OCI-LY7 (cell line): ENCODE measurements around the gene IL17REL. TPM values are rescaled to one million over a fixed set of nuclear protein-coding genes. Genes with fewer than 3 reads are reported as not detected.

ENCODE experiments used
- BruUV-seq: library from RNA; stranded (reverse); fragments of 400-500 nt; replicated peaks from 2 replicates; lab custom pipeline; 2021; lab: Mats Ljungman, UMichigan
- CTCF ChIA-PET: fragments of 300-600 bp; sonication (Branson Sonifier 250); formaldehyde crosslinking; loops from one replicate; lab custom pipeline; 2022; ENCODE audit warnings: antibody characterized with exemption; ENCODE audit not compliant: unreplicated experiment; lab: Charles Lee
- POLR2A ChIA-PET: fragments of 300-600 bp; sonication (Branson Sonifier 250); formaldehyde crosslinking; loops from one replicate; lab custom pipeline; 2022; ENCODE audit warnings: antibody characterized with exemption; lab: Charles Lee
- DNase-seq: peaks from one replicate; pipeline ENCODE4 v3.0.0-alpha.2; 2015; ENCODE audit warnings: low spot score
- H2AFZ ChIP-seq: fragments of 200-600 bp; sonication (generic), shearing (Covaris generic); 2 replicates; pipeline ENCODE4 v1.6.1; 2014; ENCODE audit warnings: mild to moderate bottlenecking, antibody characterized with exemption, low read length, moderate library complexity
- H3K27ac ChIP-seq: fragments of 200-600 bp; sonication (generic); 2 replicates; pipeline ENCODE4 v1.5.1; 2014; ENCODE audit warnings: mixed run types, low read depth, mild to moderate bottlenecking, moderate library complexity, low read length, inconsistent platforms; ENCODE audit not compliant: poor library complexity, severe bottlenecking
- H3K36me3 ChIP-seq: fragments of 200-600 bp; sonication (generic); 2 replicates; pipeline ENCODE4 v1.6.1; 2014; ENCODE audit warnings: mild to moderate bottlenecking, antibody characterized with exemption, low read length, moderate library complexity, mixed read lengths; ENCODE audit not compliant: insufficient read depth
- H3K4me1 ChIP-seq: fragments of 200-600 bp; sonication (generic); 2 replicates; pipeline ENCODE4 v1.5.1; 2014; ENCODE audit warnings: mild to moderate bottlenecking, low read length; ENCODE audit not compliant: insufficient read depth, poor library complexity, severe bottlenecking
- H3K4me2 ChIP-seq: fragments of 200-600 bp; sonication (generic); 2 replicates; pipeline ENCODE4 v1.6.1; 2014; ENCODE audit warnings: mild to moderate bottlenecking, low read length
- H3K4me3 ChIP-seq: fragments of 200-600 bp; sonication (generic); 2 replicates; pipeline ENCODE4 v1.5.1; 2014; ENCODE audit warnings: mild to moderate bottlenecking, low read depth, low read length; ENCODE audit not compliant: poor library complexity, severe bottlenecking
- H3K79me2 ChIP-seq: fragments of 200-600 bp; sonication (generic); 2 replicates; pipeline ENCODE4 v1.6.1; 2016; ENCODE audit warnings: low read depth, mild to moderate bottlenecking, low read length, moderate library complexity, mixed read lengths; ENCODE audit not compliant: insufficient read depth
- H3K9me2 ChIP-seq: fragments of 200-600 bp; sonication (generic); 2 replicates; pipeline ENCODE4 v1.6.1; 2016; ENCODE audit warnings: mild to moderate bottlenecking, low read length, mixed read lengths; ENCODE audit not compliant: insufficient read depth
- H3K9me3 ChIP-seq: fragments of 200-600 bp; sonication (generic); 2 replicates; pipeline ENCODE4 v1.6.1; 2014; ENCODE audit warnings: mild to moderate bottlenecking, mixed run types, low read length, mixed read lengths
- H4K20me1 ChIP-seq: fragments of 200-600 bp; sonication (generic); 2 replicates; pipeline ENCODE4 v1.6.1; 2014; ENCODE audit warnings: mild to moderate bottlenecking, antibody characterized with exemption, low read length, moderate library complexity, mixed read lengths; ENCODE audit not compliant: insufficient read depth
- EZH2phosphoT487 ChIP-seq: fragments of 200-600 bp; sonication (generic); IDR thresholded peaks from 2 replicates; pipeline ENCODE4 v1.6.1; 2018; ENCODE audit warnings: low read depth, borderline replicate concordance, mild to moderate bottlenecking, mixed run types, antibody characterized with exemption, low read length, moderate library complexity, mixed read lengths
- intact Hi-C: fragments of 100-400 bp; cut with micrococcal nuclease; formaldehyde crosslinking; loops from one replicate; pipeline ENCODE4 v1.10.0; 2022; ENCODE audit not compliant: unreplicated experiment
- total RNA-seq, 2 experiments: library from RNA; depleted of rRNA in 1 of 2; stranded (reverse); fragments of >200 nt in 1 of 2; shearing (Covaris generic) in 1 of 2; gene quantifications; 2 replicates each; pipeline ENCODE4 v1.2.3, GENCODE V29; 2014 to 2022
- TF ChIP-seq, protein P1 (sequence below): fragments of 200-600 bp; sonication (generic); conservative IDR thresholded peaks from 2 replicates; pipeline ENCODE4 v1.5.1; 2014; ENCODE audit warnings: mild to moderate bottlenecking, antibody characterized with exemption, low read length, moderate library complexity, mixed read lengths

Gene IL17REL
- total RNA-seq, 2 experiments from 2014 or later = 0.03 TPM; not detected in 1

DNA sequence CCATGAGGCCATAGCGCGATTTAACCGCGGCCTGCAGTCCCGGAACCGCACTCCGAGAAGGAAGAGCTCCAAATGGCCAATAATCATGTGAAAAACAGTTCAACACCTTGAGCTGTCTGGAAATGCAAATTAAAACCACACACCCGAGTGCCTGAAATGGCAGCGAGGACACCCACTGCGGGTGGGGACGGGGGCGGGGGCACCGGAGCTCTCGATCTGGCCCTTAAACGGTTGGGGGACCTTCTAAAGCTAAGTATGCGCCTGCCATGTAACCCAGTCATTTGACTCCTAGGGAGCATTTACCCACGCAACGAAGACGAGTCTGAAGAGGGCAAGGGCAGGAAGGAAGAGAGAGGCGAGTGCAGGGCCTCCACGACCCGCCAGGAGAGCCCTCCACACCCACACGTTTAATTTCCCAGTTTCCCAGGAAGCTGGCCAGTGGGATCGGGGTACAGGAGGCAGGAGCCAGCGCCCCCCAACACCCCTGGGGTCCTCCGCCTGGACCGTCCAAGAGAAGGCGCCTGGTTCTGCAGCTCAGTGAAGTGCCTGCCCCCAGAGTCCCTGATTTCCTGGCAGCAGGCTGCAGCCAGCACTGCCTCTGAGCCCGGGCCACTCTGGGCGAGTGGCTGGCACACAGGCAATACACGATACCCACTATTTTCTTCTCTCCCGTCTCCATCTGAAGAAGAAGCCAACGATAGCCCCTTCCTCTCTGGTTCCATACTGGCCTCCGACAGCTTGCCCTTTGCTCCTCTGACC is 43.8 kb upstream of the IL17REL start:
- BruUV-seq = no TSS peak
- H3K9me3 ChIP-seq = 0 out of 2 replicates have a peak, but pooled peaks cover 4% of the 10 kb centered on the region
- no peaks in the 10 kb centered on the region for H3K9me2 ChIP-seq
- no peaks in the 10 kb centered on the region for H3K36me3 ChIP-seq
- peak overlapping the region; percentile 53 for H3K4me2 ChIP-seq
- intact Hi-C loops = no loop called here
- H2AFZ ChIP-seq = peak overlapping the region; percentile 70; the same call in 1 of the 2 replicates
- no peaks in the 10 kb centered on the region for H4K20me1 ChIP-seq
- TF ChIP-seq, protein P1, sequence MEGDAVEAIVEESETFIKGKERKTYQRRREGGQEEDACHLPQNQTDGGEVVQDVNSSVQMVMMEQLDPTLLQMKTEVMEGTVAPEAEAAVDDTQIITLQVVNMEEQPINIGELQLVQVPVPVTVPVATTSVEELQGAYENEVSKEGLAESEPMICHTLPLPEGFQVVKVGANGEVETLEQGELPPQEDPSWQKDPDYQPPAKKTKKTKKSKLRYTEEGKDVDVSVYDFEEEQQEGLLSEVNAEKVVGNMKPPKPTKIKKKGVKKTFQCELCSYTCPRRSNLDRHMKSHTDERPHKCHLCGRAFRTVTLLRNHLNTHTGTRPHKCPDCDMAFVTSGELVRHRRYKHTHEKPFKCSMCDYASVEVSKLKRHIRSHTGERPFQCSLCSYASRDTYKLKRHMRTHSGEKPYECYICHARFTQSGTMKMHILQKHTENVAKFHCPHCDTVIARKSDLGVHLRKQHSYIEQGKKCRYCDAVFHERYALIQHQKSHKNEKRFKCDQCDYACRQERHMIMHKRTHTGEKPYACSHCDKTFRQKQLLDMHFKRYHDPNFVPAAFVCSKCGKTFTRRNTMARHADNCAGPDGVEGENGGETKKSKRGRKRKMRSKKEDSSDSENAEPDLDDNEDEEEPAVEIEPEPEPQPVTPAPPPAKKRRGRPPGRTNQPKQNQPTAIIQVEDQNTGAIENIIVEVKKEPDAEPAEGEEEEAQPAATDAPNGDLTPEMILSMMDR = no peak
- no peak for TF ChIP-seq EZH2phosphoT487
- ChIA-PET POLR2A (interaction anchor here (0.6 to 1.2 kb wide), 4 partner anchors 44 to 271 kb away, joined by 3 to 6 read pairs (median 3); no protein-coding TSS in a partner anchor), CTCF (interaction anchor here (0.7 kb wide), 1 partner anchor 743 kb away, joined by 5 read pairs; no protein-coding TSS in a partner anchor)
- DNase-seq = peak; percentile 71
- H3K4me3 ChIP-seq = peak overlapping the region; percentile 44
- peaks cover 66% of the 10 kb centered on the region for H3K4me1 ChIP-seq
- H3K27ac ChIP-seq = peak overlapping the region; percentile 77
- H3K79me2 ChIP-seq = no peaks in the 10 kb centered on the region

DNA sequence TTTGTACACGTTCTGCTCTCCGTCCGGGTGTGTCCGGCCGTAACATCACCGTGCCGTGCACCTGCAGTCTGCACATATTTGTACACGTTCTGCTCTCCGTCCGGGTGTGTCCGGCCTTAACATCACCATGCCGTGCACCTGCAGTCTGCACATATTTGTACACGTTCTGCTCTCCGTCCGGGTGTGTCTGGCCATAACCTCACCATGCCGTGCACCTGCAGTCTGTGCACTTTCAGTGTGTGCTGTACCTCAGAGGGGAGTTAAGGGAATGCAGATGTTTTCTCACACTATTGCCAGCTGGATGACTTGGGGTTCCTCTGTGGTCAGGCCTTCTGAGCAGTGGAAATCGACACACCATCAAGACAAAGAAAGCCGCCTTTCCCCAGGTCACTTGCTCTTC is 41.3 kb upstream of the IL17REL start:
- H4K20me1 ChIP-seq = no peaks in the 10 kb centered on the region
- DNase-seq = peak; percentile 85
- intact Hi-C loops = loop anchor here (2.0 kb wide), 1 partner anchor 47 kb away; no protein-coding TSS in a partner anchor
- 0 out of 2 replicates have a peak, but pooled peaks cover 4% of the 10 kb centered on the region for H3K9me3 ChIP-seq
- H3K4me1 ChIP-seq = peaks cover 42% of the 10 kb centered on the region
- no peaks in the 10 kb centered on the region for H3K36me3 ChIP-seq
- TF ChIP-seq EZH2phosphoT487 = no peak
- TF ChIP-seq, protein P1 = no peak
- peak overlapping the region; percentile 7 for H3K4me3 ChIP-seq
- no peak overlapping the region; the same call in 1 of the 2 replicates for H2AFZ ChIP-seq
- H3K27ac ChIP-seq = peak overlapping the region; percentile 86
- peak overlapping the region; percentile 57 for H3K4me2 ChIP-seq
- H3K9me2 ChIP-seq = no peaks in the 10 kb centered on the region
- BruUV-seq = no TSS peak
- H3K79me2 ChIP-seq = no peaks in the 10 kb centered on the region
- CTCF ChIA-PET = no interaction called here
- POLR2A ChIA-PET = interaction anchor here (0.6 kb wide), 1 partner anchor 30 kb away, joined by 3 read pairs; no protein-coding TSS in a partner anchor
